Glomerular endothelial cell (primary cell): ENCODE measurements around the gene ZSWIM5. TPM values are rescaled to one million over a fixed set of nuclear protein-coding genes. Genes with fewer than 3 reads are reported as not detected.
"Not testable (repeated sequence)": the region's sequence is repeated elsewhere in the genome, so short reads cannot be mapped to it uniquely, and the experiment has no call there.

Experiments used
- DNase-seq: peaks from one replicate; pipeline ENCODE4 v3.0.0-alpha.2; 2011; ENCODE audit warnings: low read depth, low spot score; ENCODE audit errors: extremely low read depth
- total RNA-seq: library from RNA; depleted of rRNA; stranded (reverse); fragments of >200 nt; gene quantifications from 2 replicates; pipeline ENCODE4 v1.2.3, GENCODE V29; 2015

The ZSWIM5 gene
- total RNA-seq, 1 donor from 2014 or later, result 0.29 TPM

GRCh38 chr1:45205011-45205909 lies 1.1 kb downstream of the ZSWIM5 start:
- DNase-seq, result no peak

- no peak for DNase-seq
Measured at GRCh38 chr1:45200906-45201500, 5.4 kb downstream of the ZSWIM5 start.

DNA sequence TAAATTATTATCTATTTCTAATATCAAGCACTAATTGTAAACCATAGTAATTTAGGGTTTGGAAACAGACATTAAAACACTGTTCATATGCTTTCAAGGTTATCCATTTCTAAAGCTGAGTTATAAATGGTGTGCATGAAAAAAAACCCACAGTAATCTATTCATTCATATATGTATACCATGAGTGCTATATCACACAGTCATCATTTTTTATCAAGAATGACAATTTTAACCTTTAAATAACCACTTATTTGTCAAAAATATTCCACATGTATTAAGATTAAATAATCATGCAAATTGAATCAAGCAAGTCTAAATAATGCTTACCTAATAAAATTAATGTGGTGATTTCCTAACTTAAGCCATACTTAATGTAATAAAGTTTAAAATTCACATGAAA lies 6.0 kb downstream of the ZSWIM5 start:
- no peak for DNase-seq

DNA sequence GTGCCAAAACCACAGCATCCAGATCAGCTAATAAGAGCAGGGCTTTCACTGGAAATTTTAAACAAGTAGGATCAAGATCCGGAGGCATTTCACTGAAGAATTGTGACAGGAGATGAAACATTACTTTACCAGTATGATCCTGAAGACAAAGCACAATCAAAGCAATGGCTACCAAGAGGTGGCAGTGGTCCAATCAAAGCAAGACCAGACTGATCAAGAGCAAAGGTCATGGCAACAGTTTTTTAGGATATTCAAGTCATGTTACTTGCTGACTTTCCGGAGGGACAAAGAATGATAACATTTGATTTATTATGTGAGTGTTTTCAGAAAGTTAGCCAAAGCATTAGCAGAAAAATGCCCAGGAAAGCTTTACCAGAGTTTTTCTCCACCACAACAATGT lies 8.2 kb downstream of the ZSWIM5 start:
- no peak for DNase-seq

GRCh38 chr1:45196863-45197262 lies 9.5 kb downstream of the ZSWIM5 start:
- DNase-seq, result no peak

DNA sequence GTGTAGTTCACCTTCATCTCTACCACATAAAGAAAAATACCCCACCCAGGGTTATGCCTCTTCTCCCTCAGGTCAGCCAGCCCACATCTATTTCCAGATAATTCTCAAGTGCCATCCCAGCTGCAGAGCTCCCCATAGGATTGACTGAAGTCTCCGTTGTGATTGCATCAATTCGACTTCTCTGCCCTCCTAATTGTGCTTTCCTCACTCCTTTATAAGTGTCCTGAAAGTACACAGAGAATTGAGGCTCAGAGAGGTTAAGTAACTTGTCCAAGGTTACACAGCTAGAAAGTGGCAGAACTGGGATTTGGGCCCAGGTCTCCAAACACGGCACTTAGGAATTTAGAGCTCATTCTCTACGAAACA lies 15.0 kb downstream of the ZSWIM5 start:
- DNase-seq, result no peak

- DNase-seq, result no peak
Measured at GRCh38 chr1:45187725-45188124, 18.7 kb downstream of the ZSWIM5 start.

DNA sequence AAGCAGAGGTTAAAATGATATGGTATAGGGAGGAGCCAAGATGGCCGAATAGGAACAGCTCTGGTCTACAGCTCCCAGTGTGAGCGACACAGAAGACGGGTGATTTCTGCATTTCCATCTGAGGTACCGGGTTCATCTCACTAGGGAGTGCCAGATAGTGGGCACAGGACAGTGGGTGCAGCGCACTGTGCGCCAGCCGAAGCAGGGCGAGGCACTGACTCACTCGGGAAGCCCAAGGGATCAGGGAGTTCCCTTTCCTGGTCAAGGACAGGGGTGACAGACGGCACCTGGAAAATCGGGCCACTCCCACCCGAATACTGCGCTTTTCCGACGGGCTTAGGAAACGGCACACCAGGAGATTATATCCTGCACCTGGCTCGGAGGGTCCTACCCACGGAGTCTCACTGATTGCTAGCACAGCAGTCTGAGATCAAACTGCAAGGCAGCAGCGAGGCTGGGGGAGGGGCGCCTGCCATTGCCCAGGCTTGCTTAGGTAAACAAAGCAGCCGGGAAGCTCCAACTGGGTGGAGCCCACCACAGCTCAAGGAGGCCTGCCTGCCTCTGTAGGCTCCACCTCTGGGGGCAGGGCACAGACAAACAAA lies 26.4 kb downstream of the ZSWIM5 start:
- not testable (repeated sequence) for DNase-seq

DNA sequence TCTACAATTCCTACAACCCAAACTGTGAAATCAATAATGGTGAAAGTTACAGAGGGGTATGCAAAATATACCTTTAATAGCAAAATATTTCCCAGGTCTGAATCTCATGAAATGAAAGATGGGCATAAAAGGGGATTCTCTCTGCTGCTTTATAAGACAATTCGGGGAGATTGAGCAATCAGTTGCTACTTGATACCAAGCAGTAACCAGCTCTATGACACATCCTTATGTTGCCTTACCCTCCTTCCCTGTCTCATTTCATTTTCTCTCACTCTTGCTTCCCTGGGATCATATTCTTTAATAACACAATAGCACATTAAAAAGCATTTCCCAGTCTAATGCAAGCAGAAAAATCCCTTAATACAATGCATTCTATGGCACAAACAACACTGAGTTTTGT lies 29.0 kb downstream of the ZSWIM5 start:
- no peak for DNase-seq

DNA sequence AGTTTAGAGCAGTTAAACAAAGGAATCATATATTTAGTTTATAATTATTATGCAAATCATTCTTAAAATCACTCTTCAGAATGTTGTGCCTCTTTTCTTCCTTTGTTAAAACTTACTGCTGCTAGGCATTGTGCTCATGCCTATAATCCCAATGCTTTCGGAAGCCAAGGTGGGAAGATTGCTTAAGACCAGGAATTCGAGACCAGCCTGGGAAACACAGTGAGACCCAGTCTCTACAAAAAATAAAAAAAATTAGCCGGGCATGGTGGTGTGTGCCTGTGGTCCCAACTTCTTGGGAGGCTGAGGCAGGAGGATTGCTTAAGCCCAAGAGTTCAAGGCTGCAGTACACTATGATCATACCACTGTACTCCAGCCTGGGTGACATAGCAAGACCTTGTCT lies 33.6 kb downstream of the ZSWIM5 start:
- no peak for DNase-seq

DNA sequence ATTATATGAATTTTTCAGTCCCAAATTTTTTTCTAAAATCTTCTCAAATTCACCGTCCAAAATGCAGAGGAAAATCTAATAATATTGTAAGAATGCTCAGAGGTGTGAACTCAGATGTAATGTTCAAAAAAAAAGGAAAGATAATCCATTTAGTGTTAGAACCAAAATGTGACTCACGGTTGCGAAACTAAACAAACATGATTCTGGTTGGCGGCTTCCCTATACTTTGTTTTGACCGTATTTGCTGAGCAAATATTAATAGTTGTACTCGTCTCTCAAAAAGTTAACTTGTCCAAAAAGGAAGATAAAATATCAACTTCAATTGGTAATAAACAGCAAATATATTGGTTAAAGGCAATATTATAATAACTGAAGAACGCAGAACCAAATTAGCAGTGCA lies 34.4 kb downstream of the ZSWIM5 start:
- no peak for DNase-seq

- DNase-seq, result no peak
Measured at GRCh38 chr1:45171575-45171974, 34.8 kb downstream of the ZSWIM5 start.

- DNase-seq, result no peak
Measured at GRCh38 chr1:45170151-45170742, 36.2 kb downstream of the ZSWIM5 start.

DNA sequence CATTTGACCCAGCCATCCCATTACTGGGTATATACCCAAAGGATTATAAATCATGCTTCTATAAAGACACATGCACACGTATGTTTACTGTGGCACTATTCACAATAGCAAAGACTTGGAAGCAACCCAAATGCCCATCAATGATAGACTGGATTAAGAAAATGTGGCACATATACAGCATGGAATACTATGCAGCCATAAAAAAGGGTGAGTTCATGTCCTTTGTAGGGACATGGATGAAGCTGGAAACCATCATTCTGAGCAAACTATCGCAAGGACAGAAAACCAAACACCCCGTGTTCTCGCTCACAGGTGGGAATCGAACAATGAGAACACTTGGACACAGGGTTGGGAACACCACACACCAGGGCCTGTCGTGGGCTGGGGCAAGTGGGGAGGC lies 38.5 kb downstream of the ZSWIM5 start:
- not testable (repeated sequence) for DNase-seq

DNA sequence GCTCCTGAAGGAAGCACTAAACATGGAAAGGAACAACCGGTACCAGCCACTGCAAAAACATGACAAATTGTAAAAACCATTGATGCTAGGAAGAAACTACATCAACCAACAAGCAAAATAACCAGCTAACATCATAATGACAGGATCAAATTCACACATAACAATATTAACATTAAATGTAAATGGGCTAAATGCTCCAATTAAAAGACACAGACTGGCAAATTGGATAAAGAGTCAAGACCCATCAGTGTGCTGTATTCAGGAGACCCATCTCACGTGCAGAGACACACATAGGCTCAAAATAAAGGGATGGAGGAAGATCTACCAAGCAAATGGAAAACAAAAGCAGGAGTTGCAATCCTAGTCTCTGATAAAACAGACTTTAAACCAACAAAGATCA lies 42.1 kb downstream of the ZSWIM5 start:
- DNase-seq, result not testable (repeated sequence)

- DNase-seq, result not testable (repeated sequence)
Measured at GRCh38 chr1:45163111-45163510, 43.3 kb downstream of the ZSWIM5 start.

- not testable (repeated sequence) for DNase-seq
Measured at GRCh38 chr1:45162041-45163035, 44.1 kb downstream of the ZSWIM5 start.

DNA sequence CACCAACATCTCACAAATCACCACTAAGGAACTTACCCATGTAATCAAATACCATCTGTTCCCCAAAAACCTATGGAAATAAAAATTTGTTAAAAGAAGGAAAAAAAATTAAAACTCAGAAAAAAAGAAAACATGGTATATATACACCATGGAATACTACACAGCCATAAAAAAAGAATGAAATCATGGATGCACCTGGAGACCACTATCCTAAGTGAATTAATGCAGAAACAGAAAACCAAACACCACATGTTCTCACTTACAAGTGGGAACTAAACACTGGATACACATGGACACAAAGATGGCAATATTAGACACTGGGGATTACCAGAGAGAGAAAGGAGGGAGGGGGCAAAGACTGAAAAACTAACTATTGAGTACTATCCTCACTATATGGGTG lies 50.4 kb downstream of the ZSWIM5 start:
- no peak for DNase-seq

DNA sequence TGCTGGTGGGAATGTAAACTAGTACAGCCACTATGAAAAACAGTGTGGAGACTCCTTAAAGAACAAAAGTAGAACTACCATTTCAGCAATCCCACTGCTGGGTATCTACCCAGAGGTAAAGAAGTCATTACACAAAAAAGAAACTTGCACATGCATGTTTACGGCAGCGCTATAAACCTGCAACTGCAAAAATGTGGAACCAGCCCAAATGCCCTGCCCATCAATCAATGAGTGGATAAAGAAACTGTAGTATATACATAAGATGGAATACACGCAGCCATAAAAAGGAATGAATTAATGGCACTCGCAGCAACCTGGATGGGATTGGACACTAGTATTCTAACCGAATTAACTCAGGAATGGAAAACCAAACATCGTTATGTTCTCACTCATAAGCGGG lies 51.0 kb downstream of the ZSWIM5 start:
- DNase-seq, result no peak

DNA sequence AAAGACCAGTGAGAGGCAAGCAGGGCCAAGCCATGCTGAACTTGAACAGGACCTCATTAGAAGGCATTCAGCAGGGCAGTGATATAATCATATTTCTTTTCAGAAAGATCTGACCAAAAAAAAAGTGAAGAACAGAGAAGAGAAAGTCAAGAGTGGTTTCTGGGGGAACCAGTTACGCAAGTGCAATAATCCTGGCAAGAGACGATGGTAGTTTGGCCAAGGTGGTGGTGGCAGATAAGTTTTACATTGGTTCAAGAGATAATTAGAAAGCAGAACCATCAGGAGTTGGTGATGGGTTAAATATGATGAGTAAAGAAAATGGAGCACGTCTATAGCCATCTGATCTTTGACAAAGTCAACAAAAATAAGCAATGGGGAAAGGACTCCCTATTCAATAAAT lies 54.3 kb downstream of the ZSWIM5 start:
- no peak for DNase-seq
